ENCODE results near the gene NUDT3.
"Not testable (repeated sequence)": the region's sequence is repeated elsewhere in the genome, so short reads cannot be mapped to it uniquely, and the experiment has no call there.

The NUDT3 gene

GRCh38 chr6:34392497-34393190, at the start of gene NUDT3:
TSS of gene NUDT3 (minus strand) at chr6:34392669. CDS start at chr6:34392362, 307 bp downstream.
- DNase-seq: peak; percentile 93

GRCh38 chr6:34441526-34441925, 49.1 kb upstream of the NUDT3 start:
- DNase-seq: no peak

GRCh38 chr6:34439442-34439841, 47.0 kb upstream of the NUDT3 start:
- no peak for DNase-seq

GRCh38 chr6:34438705-34439104, 46.2 kb upstream of the NUDT3 start:
- DNase-seq: no peak

GRCh38 chr6:34437644-34437970, 45.1 kb upstream of the NUDT3 start:
- no peak for DNase-seq

GRCh38 chr6:34436803-34437643, 44.6 kb upstream of the NUDT3 start:
- no peak for DNase-seq

- no peak for DNase-seq
Measured at GRCh38 chr6:34435916-34436315, 43.4 kb upstream of the NUDT3 start.

- peak; percentile 91 for DNase-seq
Measured at GRCh38 chr6:34425498-34426410, 33.3 kb upstream of the NUDT3 start, which contains the start of gene RPS10. TSS of gene RPS10 (minus strand) at chr6:34426069. CDS start at chr6:34425221, 848 bp downstream.

GRCh38 chr6:34425132-34425497, 32.6 kb upstream of the NUDT3 start:
- DNase-seq: no peak

GRCh38 chr6:34424200-34425131, 32.0 kb upstream of the NUDT3 start:
- no peak for DNase-seq

GRCh38 chr6:34423254-34423653, 30.8 kb upstream of the NUDT3 start:
- DNase-seq: no peak

- DNase-seq: no peak
Measured at GRCh38 chr6:34418367-34418766, 25.9 kb upstream of the NUDT3 start.

- no peak for DNase-seq
Measured at GRCh38 chr6:34416877-34417371, 24.5 kb upstream of the NUDT3 start.

GRCh38 chr6:34414999-34415858, 22.8 kb upstream of the NUDT3 start:
- DNase-seq: peak; percentile 32

GRCh38 chr6:34412643-34413214, 20.3 kb upstream of the NUDT3 start:
- no peak for DNase-seq

GRCh38 chr6:34412016-34412415, 19.5 kb upstream of the NUDT3 start:
- DNase-seq: no peak

- not testable (repeated sequence) for DNase-seq
Measured at GRCh38 chr6:34407915-34408314, 15.4 kb upstream of the NUDT3 start.

GRCh38 chr6:34396518-34396917, 4.0 kb upstream of the NUDT3 start:
- DNase-seq: no peak

- no peak for DNase-seq
Measured at GRCh38 chr6:34393966-34394305, 1.5 kb upstream of the NUDT3 start.

GRCh38 chr6:34393191-34393965, 909 bp upstream of the NUDT3 start:
- no peak for DNase-seq

All from activated CD8-positive, alpha-beta memory T cell treated with anti-CD3 and anti-CD28 coated beads, Interleukin-2, amount 50 U/mL, for 4 hours (primary cell).